Neural progenitor cell (in vitro differentiated cells): ENCODE data around the gene EXOSC7. TPM values are rescaled to one million over a fixed set of nuclear protein-coding genes. Genes with fewer than 3 reads are reported as not detected.

Source experiments
- DNase-seq: peaks from one replicate; pipeline ENCODE4 v3.0.0-alpha.2; 2016; ENCODE audit warnings: low spot score
- H2AFZ ChIP-seq: fragments of 200-600 bp; sonication (generic); replicated peaks from 2 replicates; pipeline ENCODE4 v1.6.1; 2016; ENCODE audit warnings: antibody characterized with exemption
- H3F3A ChIP-seq: fragments of 200-600 bp; sonication (generic); 2 replicates; pipeline ENCODE4 v1.6.1; 2016; ENCODE audit warnings: antibody characterized with exemption, low read depth
- H3K27ac ChIP-seq: fragments of 200-600 bp; sonication (generic); 2 replicates; pipeline ENCODE4 v1.5.1; 2016; ENCODE audit warnings: mild to moderate bottlenecking
- H3K27me3 ChIP-seq: fragments of 200-600 bp; sonication (generic); 2 replicates; pipeline ENCODE4 v1.6.1; 2016; ENCODE audit warnings: mild to moderate bottlenecking, moderate library complexity
- H3K36me3 ChIP-seq: fragments of 200-600 bp; sonication (generic); 2 replicates; pipeline ENCODE4 v1.5.1; 2016
- H3K4me1 ChIP-seq: fragments of 200-600 bp; sonication (generic); 2 replicates; pipeline ENCODE4 v1.6.1; 2016; ENCODE audit warnings: mixed run types
- H3K4me2 ChIP-seq: fragments of 200-600 bp; sonication (generic); 2 replicates; pipeline ENCODE4 v1.6.1; 2016
- H3K4me3 ChIP-seq: fragments of 200-600 bp; sonication (generic); 2 replicates; pipeline ENCODE4 v1.5.1; 2016
- H3K79me2 ChIP-seq: fragments of 200-600 bp; sonication (generic); 2 replicates; pipeline ENCODE4 v1.6.1; 2016; ENCODE audit warnings: low read depth
- H3K9ac ChIP-seq: fragments of 200-600 bp; sonication (generic); 2 replicates; pipeline ENCODE4 v1.6.1; 2016
- H3K9me3 ChIP-seq: fragments of 200-600 bp; sonication (generic); 2 replicates; pipeline ENCODE4 v1.5.1; 2016; ENCODE audit warnings: low read depth
- H4K20me1 ChIP-seq: fragments of 200-600 bp; sonication (generic); 2 replicates; pipeline ENCODE4 v1.6.1; 2016; ENCODE audit warnings: low read depth
- H3K27ac Mint-ChIP-seq: 3 replicates; pipeline ENCODE4 v1.8.0; 2021; ENCODE audit warnings: mixed read lengths
- H3K27me3 Mint-ChIP-seq: 2 replicates; pipeline ENCODE4 v1.8.0; 2022; ENCODE audit warnings: low read depth, mild to moderate bottlenecking, inconsistent platforms, moderate library complexity, mixed read lengths; ENCODE audit not compliant: insufficient read depth
- H3K36me3 Mint-ChIP-seq: 3 replicates; pipeline ENCODE4 v1.8.0; 2021; ENCODE audit warnings: mixed read lengths
- H3K4me1 Mint-ChIP-seq: 3 replicates; pipeline ENCODE4 v1.8.0; 2021; ENCODE audit warnings: mixed read lengths
- H3K4me3 Mint-ChIP-seq: 3 replicates; pipeline ENCODE4 v1.8.0; 2021; ENCODE audit warnings: mild to moderate bottlenecking, moderate library complexity, mixed read lengths
- H3K9me3 Mint-ChIP-seq: 3 replicates; pipeline ENCODE4 v1.8.0; 2020; ENCODE audit warnings: mixed read lengths
- EZH2 ChIP-seq: fragments of 200-600 bp; sonication (generic); IDR thresholded peaks from 2 replicates; pipeline ENCODE4 v1.6.1; 2017; ENCODE audit warnings: antibody characterized with exemption, mild to moderate bottlenecking, moderate library complexity
- EZH2phosphoT487 ChIP-seq: fragments of 200-600 bp; sonication (generic); IDR thresholded peaks from 2 replicates; pipeline ENCODE4 v1.6.1; 2017; ENCODE audit warnings: antibody characterized with exemption
- total RNA-seq: library from RNA; depleted of rRNA; stranded (reverse); fragments of >200 nt; gene quantifications from 2 replicates; pipeline ENCODE4 v1.2.3, GENCODE V29; 2015; ENCODE audit warnings: low replicate concordance
- TF ChIP-seq, protein P1 (sequence below): fragments of 200-600 bp; sonication (generic); IDR thresholded peaks from 2 replicates; pipeline ENCODE4 v1.5.1; 2017; ENCODE audit warnings: antibody characterized with exemption, mild to moderate bottlenecking

EXOSC7 gene
- total RNA-seq, 1 donor from 2014 or later: 88.7 TPM

DNA sequence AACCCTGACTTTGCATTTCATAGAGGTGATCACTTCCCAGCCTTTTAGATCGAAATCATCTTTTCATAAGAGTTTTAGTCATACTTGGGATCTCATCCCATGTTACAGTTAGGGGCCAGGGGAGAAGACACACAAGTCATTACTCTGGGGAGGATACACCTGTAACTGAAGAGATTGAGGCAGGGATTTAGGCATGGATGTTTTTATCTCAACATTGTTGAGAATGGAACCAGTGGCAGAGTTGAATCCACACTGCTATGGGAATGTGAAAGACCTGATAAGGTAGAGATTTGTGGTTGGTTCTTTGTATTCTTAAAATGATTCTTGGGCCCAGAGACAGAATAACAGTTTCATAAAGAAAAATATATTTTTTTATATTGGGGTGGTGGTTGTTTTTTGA, 33.8 kb downstream of the EXOSC7 start:
- no peak overlapping the region for H3K27ac ChIP-seq
- H3K4me3 ChIP-seq: no peak overlapping the region
- H3K4me3 Mint-ChIP-seq: no peak overlapping the region
- H3K9me3 ChIP-seq: peaks cover 2% of the 10 kb centered on the region
- peaks cover 4% of the 10 kb centered on the region for H3K36me3 ChIP-seq
- no peak overlapping the region for H3K9ac ChIP-seq
- no peaks in the 10 kb centered on the region for H3K4me1 ChIP-seq
- H3K9me3 Mint-ChIP-seq: peaks cover 7% of the 10 kb centered on the region
- no peak overlapping the region for H2AFZ ChIP-seq
- H3K27ac Mint-ChIP-seq: no peak overlapping the region
- no peaks in the 10 kb centered on the region for H3K27me3 ChIP-seq
- H3K4me2 ChIP-seq: no peak overlapping the region
- H3K36me3 Mint-ChIP-seq: peaks cover 32% of the 10 kb centered on the region
- no peaks in the 10 kb centered on the region for H3K27me3 Mint-ChIP-seq
- DNase-seq: no peak
- H3F3A ChIP-seq: no peaks in the 10 kb centered on the region
- TF ChIP-seq EZH2phosphoT487 (no peak), EZH2 (no peak)
- TF ChIP-seq, protein P1, sequence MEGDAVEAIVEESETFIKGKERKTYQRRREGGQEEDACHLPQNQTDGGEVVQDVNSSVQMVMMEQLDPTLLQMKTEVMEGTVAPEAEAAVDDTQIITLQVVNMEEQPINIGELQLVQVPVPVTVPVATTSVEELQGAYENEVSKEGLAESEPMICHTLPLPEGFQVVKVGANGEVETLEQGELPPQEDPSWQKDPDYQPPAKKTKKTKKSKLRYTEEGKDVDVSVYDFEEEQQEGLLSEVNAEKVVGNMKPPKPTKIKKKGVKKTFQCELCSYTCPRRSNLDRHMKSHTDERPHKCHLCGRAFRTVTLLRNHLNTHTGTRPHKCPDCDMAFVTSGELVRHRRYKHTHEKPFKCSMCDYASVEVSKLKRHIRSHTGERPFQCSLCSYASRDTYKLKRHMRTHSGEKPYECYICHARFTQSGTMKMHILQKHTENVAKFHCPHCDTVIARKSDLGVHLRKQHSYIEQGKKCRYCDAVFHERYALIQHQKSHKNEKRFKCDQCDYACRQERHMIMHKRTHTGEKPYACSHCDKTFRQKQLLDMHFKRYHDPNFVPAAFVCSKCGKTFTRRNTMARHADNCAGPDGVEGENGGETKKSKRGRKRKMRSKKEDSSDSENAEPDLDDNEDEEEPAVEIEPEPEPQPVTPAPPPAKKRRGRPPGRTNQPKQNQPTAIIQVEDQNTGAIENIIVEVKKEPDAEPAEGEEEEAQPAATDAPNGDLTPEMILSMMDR: no peak
- no peaks in the 10 kb centered on the region for H3K79me2 ChIP-seq
- H4K20me1 ChIP-seq: no peaks in the 10 kb centered on the region
- no peaks in the 10 kb centered on the region for H3K4me1 Mint-ChIP-seq

- no peaks in the 10 kb centered on the region for H4K20me1 ChIP-seq
- H3K4me1 ChIP-seq: peaks cover 4% of the 10 kb centered on the region
- no peak for DNase-seq
- Mint-ChIP-seq H3K36me3 (peaks cover 22% of the 10 kb centered on the region), H3K27ac (no peak overlapping the region), H3K9me3 (no peaks in the 10 kb centered on the region), H3K27me3 (no peaks in the 10 kb centered on the region), H3K4me3 (no peak overlapping the region), H3K4me1 (no peaks in the 10 kb centered on the region)
- no peak overlapping the region for H3K4me3 ChIP-seq
- no peaks in the 10 kb centered on the region for H3K27me3 ChIP-seq
- TF ChIP-seq EZH2phosphoT487 (no peak), EZH2 (no peak)
- H2AFZ ChIP-seq: no peak overlapping the region
- H3K36me3 ChIP-seq: no peaks in the 10 kb centered on the region
- H3K9ac ChIP-seq: no peak overlapping the region
- no peak overlapping the region for H3K27ac ChIP-seq
- H3K4me2 ChIP-seq: no peak overlapping the region
- H3K79me2 ChIP-seq: no peaks in the 10 kb centered on the region
- H3F3A ChIP-seq: no peaks in the 10 kb centered on the region
- H3K9me3 ChIP-seq: no peaks in the 10 kb centered on the region
Measured at GRCh38 chr3:45010811-45011333, 34.8 kb downstream of the EXOSC7 start.

DNA sequence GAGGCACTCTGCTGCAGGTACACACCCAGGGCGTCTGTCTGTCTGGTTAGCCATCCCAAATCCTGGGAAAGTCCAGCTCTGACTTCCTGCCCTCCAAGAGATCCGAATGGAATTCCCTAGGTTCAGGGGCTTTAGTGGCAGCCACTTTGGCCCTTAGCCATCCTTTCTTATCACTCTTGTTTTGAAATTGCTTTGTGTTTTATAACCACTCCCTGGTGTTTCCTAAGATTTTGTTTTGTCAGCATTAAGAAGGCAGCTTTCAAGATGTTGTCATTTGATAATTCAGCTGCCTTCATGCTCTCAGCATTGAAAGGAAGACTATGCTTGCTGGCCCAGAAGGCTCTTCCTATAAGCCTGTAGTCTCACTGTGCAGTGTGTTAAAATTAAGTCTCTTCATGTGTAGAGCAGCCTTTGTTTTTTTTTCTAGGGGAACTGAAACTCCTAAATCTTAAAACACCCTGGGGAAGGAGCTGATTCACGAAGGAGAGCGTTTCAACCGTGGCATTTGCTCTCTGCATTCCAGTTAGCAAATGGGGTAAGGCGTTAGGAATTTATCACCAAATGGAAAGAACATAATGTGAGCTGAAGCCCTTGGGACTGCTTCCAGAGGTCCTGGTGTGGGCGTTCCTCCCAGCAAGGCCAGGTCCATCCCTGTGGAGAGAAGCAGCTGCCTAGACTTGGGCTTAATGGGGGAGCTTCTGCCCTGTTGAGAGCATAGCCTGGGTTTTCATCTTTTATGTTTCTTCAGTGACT, 35.9 kb downstream of the EXOSC7 start:
- no peak for DNase-seq
- Histone ChIP-seq H3K4me2 (no peak overlapping the region), H4K20me1 (no peaks in the 10 kb centered on the region), H3K27me3 (no peaks in the 10 kb centered on the region), H3K4me1 (peaks cover 5% of the 10 kb centered on the region), H3K36me3 (no peaks in the 10 kb centered on the region), H3K9me3 (no peaks in the 10 kb centered on the region), H2AFZ (no peak overlapping the region), H3K27ac (no peak overlapping the region), H3K9ac (no peak overlapping the region), H3K4me3 (no peak overlapping the region), H3K79me2 (no peaks in the 10 kb centered on the region), H3F3A (no peaks in the 10 kb centered on the region)
- Mint-ChIP-seq H3K4me1 (no peaks in the 10 kb centered on the region), H3K9me3 (no peaks in the 10 kb centered on the region), H3K4me3 (no peak overlapping the region), H3K36me3 (peaks cover 21% of the 10 kb centered on the region), H3K27ac (no peak overlapping the region), H3K27me3 (no peaks in the 10 kb centered on the region)
- TF ChIP-seq EZH2phosphoT487 (no peak), EZH2 (no peak)
- TF ChIP-seq, protein P1: no peak

GRCh38 chr3:45012577-45012976, 36.5 kb downstream of the EXOSC7 start:
- H3K79me2 ChIP-seq: no peaks in the 10 kb centered on the region
- no peaks in the 10 kb centered on the region for H3K27me3 ChIP-seq
- H3K36me3 ChIP-seq: no peaks in the 10 kb centered on the region
- Mint-ChIP-seq H3K36me3 (peaks cover 19% of the 10 kb centered on the region), H3K27ac (no peak overlapping the region), H3K27me3 (no peaks in the 10 kb centered on the region), H3K4me1 (no peaks in the 10 kb centered on the region), H3K9me3 (no peaks in the 10 kb centered on the region), H3K4me3 (no peak overlapping the region)
- no peak for DNase-seq
- H3K4me2 ChIP-seq: no peak overlapping the region
- H3K4me3 ChIP-seq: no peak overlapping the region
- H3F3A ChIP-seq: no peaks in the 10 kb centered on the region
- TF ChIP-seq, protein P1: no peak
- TF ChIP-seq EZH2phosphoT487 (no peak), EZH2 (no peak)
- H3K9me3 ChIP-seq: no peaks in the 10 kb centered on the region
- H2AFZ ChIP-seq: no peak overlapping the region
- no peak overlapping the region for H3K9ac ChIP-seq
- no peaks in the 10 kb centered on the region for H4K20me1 ChIP-seq
- no peak overlapping the region for H3K27ac ChIP-seq
- H3K4me1 ChIP-seq: peaks cover 5% of the 10 kb centered on the region
